IPS DF 6.9 (cell line): ENCODE measurements around the gene SERPIND1.
"Not testable (repeated sequence)": the region's sequence is repeated elsewhere in the genome, so short reads cannot be mapped to it uniquely, and the experiment has no call there.

ENCODE experiments used
- DNase-seq: peaks from one replicate; pipeline ENCODE4 v3.0.0-alpha.2; 2013; ENCODE audit warnings: low read depth, low spot score
- H3K27ac ChIP-seq: one replicate; pipeline ENCODE4 v1.5.1; 2013; ENCODE audit warnings: low read length, control low read depth
- H3K27me3 ChIP-seq: 2 replicates; pipeline ENCODE4 v1.6.1; 2013; ENCODE audit warnings: mild to moderate bottlenecking, low read length; ENCODE audit not compliant: control insufficient read depth, insufficient read depth
- H3K36me3 ChIP-seq: 2 replicates; pipeline ENCODE4 v1.6.1; 2013; ENCODE audit warnings: low read length; ENCODE audit not compliant: control insufficient read depth, insufficient read depth
- H3K4me1 ChIP-seq: 2 replicates; pipeline ENCODE4 v1.6.1; 2013; ENCODE audit warnings: low read length; ENCODE audit not compliant: control insufficient read depth, insufficient read depth
- H3K4me3 ChIP-seq: 2 replicates; pipeline ENCODE4 v1.5.1; 2013; ENCODE audit warnings: mild to moderate bottlenecking, low read length
- H3K9me3 ChIP-seq: 2 replicates; pipeline ENCODE4 v1.6.1; 2013; ENCODE audit warnings: low read length, inconsistent platforms; ENCODE audit not compliant: control insufficient read depth, insufficient read depth
- WGBS: extraction: QIAGEN DNeasy Blood & Tissue Kit; methylation state at CpG from one replicate; pipeline ENCODE4 v1.1.7; 2013; ENCODE audit warnings: mixed read lengths, missing lambda C conversion rate; ENCODE audit not compliant: insufficient read length, insufficient coverage; 5-methylcytosine and 5-hydroxymethylcytosine counted together

The SERPIND1 gene

DNA sequence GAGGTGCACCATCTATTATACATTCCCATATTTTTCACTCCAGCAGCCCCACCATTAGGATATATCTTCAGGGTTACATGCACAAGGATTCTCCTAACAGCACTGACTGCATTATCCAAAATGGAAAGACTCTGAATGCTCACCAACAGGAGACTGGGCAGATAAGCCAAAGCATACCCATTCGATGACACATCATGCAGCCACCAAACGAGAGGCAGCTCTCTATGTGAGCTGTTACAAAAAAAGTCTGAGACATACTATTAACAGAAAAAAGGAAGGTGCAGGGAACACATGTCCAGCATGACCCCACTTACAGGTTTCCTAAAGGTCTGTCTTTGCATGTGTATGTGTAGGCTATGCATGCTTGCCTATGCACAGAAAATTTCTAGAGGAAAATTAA is 12.4 kb upstream of the SERPIND1 start:
- DNase-seq: no peak
- no peaks in the 10 kb centered on the region for H3K27me3 ChIP-seq
- H3K36me3 ChIP-seq: no peaks in the 10 kb centered on the region
- no CpG with 5 or more reads among the region's 2 CpGs for WGBS
- H3K4me1 ChIP-seq: no peaks in the 10 kb centered on the region
- no peaks in the 10 kb centered on the region for H3K9me3 ChIP-seq
- no peak overlapping the region for H3K4me3 ChIP-seq
- H3K27ac ChIP-seq: no peak overlapping the region

DNA sequence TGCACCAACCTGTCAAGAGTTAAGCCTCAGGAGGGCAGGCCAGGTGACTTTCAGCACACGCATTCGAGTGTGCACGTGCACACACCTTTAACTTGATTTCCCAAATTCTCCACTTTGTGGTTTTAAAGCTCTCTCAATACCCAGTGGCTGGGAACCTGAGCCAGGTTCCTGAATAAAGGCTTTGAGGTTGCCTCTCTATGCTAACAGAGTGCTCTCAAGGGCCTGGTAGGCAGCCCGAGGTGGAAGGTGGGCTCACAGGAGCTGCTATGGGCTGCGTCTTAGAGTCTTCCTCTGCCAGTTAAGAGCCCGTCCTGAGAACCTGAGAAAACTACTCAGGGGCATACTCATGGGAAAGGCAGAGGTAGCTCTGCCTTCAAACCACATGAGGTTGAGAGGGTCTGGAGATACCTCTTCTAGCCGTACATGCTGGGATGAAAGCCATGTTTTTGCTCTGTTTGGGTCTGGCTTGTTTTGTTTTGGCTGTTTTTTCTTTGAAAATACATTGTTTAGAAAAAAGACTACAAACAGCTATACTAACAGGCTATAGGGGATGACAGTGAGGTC is 11.6 kb upstream of the SERPIND1 start:
- no peak for DNase-seq
- no peak overlapping the region for H3K4me3 ChIP-seq
- no peak overlapping the region for H3K27ac ChIP-seq
- H3K36me3 ChIP-seq: no peaks in the 10 kb centered on the region
- no CpG with 5 or more reads among the region's 7 CpGs for WGBS
- no peaks in the 10 kb centered on the region for H3K4me1 ChIP-seq
- H3K27me3 ChIP-seq: no peaks in the 10 kb centered on the region
- H3K9me3 ChIP-seq: no peaks in the 10 kb centered on the region

DNA sequence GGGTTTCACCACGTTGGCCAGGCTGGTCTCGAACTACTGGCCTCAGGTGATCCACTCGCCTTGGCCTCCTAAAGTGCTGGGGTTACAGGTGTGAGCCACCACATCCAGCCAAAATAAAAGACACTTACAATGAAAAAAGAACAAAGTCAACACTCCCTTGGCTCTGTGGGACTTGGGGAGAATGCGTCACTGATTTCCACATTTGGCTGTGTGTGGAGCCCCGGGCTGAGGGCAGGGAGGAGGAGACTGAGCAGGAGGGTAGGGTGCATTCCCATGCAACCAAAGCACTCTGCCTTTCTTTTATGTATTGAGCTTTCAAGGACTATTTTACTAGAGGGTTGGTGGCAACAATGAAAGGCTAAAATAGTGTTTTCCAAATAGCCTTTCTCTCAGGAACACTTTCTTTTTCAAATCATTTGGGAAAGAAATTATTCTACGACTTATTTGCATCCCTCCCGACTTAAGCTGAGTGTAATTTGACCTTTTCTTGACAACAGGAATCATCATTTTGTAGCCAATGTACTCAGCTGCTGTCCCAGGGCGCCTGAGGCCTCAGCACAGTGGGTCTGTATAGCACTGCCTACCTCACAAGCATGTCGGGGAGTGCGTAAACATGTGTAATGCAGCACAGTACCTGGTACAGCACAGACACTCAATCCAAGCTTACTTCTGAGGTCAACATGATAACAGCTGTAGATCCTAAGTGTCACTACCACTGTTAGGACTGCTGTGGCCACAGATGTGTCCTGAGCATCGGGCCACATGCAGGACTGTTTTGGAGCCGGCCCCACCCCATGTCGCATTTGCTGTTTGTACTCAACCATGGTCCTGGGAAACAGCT is 10.1 kb upstream of the SERPIND1 start:
- DNase-seq: no peak
- no CpG with 5 or more reads among the region's 13 CpGs for WGBS

DNA sequence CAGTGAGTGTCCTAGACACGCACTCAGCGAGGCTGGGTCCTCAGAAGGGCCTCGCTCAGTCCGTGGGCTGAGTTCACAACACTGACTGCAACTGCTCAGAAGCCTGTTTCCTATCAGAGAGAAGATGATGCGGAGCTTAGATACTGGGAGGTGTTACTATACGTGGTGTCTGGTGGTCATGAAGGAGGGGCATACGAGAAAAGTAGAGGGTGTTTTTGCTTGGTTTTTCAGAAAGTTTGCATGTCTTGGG is 9.5 kb upstream of the SERPIND1 start:
- Histone ChIP-seq H3K4me3 (no peak overlapping the region), H3K9me3 (no peaks in the 10 kb centered on the region), H3K27ac (no peak overlapping the region), H3K27me3 (no peaks in the 10 kb centered on the region), H3K36me3 (no peaks in the 10 kb centered on the region), H3K4me1 (no peaks in the 10 kb centered on the region)
- DNase-seq: no peak
- no CpG with 5 or more reads among the region's 7 CpGs for WGBS

More for the DNA sequence above, 10.1 kb upstream of the SERPIND1 start:
- Histone ChIP-seq H3K4me1 (no peaks in the 10 kb centered on the region), H3K36me3 (no peaks in the 10 kb centered on the region), H3K27ac (no peak overlapping the region), H3K27me3 (no peaks in the 10 kb centered on the region), H3K4me3 (no peak overlapping the region), H3K9me3 (no peaks in the 10 kb centered on the region)

DNA sequence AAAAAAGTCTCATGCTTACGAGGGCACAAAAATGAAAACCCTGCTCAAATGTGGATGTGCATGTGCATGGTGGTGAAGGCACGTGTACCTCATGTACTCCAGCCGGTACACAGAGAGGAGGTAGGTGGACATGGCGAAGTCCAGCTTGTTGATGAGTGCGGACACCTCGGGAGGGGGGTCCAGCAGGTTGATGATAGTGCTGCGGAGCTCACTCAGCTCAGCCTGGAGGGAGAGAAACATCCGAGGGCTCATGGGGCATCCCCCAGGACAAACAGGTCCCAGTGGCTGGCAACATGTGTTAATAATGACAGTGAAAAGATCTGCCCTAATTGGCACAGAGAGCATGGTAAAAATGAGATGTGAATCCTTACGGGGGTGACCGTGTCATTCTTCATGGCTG is 9.2 kb upstream of the SERPIND1 start:
- no CpG with 5 or more reads among the region's 10 CpGs for WGBS
- Histone ChIP-seq H3K27ac (no peak overlapping the region), H3K4me1 (no peaks in the 10 kb centered on the region), H3K27me3 (no peaks in the 10 kb centered on the region), H3K9me3 (no peaks in the 10 kb centered on the region), H3K36me3 (no peaks in the 10 kb centered on the region), H3K4me3 (no peak overlapping the region)
- no peak for DNase-seq

DNA sequence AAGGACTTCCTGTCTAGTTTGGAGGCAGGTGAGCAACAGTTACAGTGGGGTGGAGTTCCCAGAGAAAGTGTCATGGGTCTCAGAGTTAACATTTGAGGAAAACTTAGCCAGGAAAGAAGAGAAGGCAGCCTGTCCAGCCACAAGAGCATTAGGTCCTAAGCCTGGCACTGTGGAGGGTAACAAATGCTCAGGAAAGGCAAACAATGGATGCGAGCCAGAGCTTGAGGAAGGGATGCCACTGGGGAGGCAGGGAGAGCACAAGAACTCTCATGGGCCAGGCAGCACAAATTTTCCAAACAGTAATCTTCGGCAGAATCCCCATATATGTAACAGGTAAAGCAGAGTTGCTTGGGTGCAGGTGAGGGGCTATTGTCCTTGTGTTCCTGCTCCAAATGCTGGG is 8.0 kb upstream of the SERPIND1 start:
- Histone ChIP-seq H3K4me1 (no peaks in the 10 kb centered on the region), H3K27ac (no peak overlapping the region), H3K36me3 (no peaks in the 10 kb centered on the region), H3K27me3 (no peaks in the 10 kb centered on the region), H3K9me3 (no peaks in the 10 kb centered on the region), H3K4me3 (no peak overlapping the region)
- WGBS: no CpG with 5 or more reads among the region's 2 CpGs
- DNase-seq: no peak

DNA sequence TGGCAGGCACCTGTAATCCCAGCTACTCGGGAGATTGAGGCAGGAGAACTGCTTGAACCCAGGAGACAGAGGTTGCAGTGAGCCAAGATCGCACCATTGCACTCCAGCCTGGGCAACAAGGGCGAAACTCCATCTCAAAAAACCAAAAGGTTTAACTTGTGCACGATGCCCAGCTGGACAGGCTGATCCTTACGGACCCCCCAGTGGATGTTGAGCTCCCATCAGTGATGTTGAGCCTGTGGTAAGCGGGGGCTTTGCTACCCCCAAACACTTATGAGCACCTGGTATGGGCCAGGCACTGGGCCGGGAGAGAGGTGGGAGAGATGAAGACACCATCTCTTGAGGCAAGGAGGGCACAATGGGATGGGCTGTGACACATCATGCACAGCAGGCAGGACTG is 7.4 kb upstream of the SERPIND1 start:
- WGBS: no CpG with 5 or more reads among the region's 7 CpGs
- Histone ChIP-seq H3K4me1 (no peaks in the 10 kb centered on the region), H3K27me3 (no peaks in the 10 kb centered on the region), H3K27ac (no peak overlapping the region), H3K36me3 (no peaks in the 10 kb centered on the region), H3K9me3 (no peaks in the 10 kb centered on the region), H3K4me3 (no peak overlapping the region)
- DNase-seq: no peak

DNA sequence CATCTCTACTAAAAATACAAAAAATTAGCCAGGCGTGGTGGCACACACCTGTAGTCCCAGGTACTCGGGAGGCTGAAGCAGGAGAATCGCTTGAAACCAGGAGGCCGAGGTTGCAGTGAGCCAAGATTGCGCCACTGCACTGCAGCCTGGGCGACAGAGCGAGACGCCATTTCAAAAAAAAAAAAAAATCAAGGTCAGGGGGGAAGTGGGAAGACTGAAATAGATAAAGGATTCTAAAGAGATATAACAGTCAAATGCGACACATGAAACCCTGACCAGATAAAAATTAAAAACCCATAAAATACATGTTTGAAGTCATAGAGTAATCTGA is 4.5 kb upstream of the SERPIND1 start:
- H3K27me3 ChIP-seq, H3K4me1 ChIP-seq, H3K4me3 ChIP-seq, H3K9me3 ChIP-seq, H3K27ac ChIP-seq, DNase-seq, H3K36me3 ChIP-seq: not testable (repeated sequence)
- WGBS: no CpG with 5 or more reads among the region's 9 CpGs

DNA sequence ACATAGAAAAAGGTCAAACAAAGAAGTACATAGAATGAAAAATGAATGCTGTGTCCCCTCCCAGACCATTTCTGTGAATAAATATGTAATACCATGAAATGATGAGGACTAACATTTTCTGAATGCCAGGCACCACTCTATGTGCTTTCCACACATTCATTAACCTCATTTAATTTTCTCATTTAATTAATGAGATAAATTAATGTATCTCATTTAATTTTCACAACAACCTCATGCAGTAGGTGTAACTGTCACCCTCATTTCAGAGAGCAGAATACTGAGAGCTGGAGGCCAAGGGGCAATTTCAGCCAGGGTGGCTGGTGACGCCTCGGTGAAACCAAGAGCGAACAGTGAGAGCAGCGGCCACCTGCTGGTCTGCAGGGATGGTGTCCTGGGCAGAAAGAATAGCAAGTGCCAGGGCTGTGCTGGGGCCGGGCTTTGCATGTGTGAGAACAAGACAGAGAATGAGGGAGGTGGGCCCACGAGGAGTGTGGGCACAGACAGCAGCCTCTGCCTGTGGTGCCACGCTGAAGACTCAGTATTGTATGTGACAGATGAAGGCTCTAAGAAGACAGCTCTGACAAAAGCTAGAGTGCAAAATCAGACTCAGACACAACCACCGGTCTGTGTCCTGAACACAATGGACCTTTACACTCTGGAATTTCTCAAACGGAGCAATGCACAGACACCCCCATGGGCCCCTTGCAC is 1.8 kb upstream of the SERPIND1 start:
- no peak overlapping the region for H3K4me3 ChIP-seq
- no peaks in the 10 kb centered on the region for H3K27me3 ChIP-seq
- DNase-seq: no peak
- no peak overlapping the region for H3K27ac ChIP-seq
- no peaks in the 10 kb centered on the region for H3K9me3 ChIP-seq
- no peaks in the 10 kb centered on the region for H3K4me1 ChIP-seq
- WGBS: no CpG with 5 or more reads among the region's 9 CpGs
- H3K36me3 ChIP-seq: no peaks in the 10 kb centered on the region

DNA sequence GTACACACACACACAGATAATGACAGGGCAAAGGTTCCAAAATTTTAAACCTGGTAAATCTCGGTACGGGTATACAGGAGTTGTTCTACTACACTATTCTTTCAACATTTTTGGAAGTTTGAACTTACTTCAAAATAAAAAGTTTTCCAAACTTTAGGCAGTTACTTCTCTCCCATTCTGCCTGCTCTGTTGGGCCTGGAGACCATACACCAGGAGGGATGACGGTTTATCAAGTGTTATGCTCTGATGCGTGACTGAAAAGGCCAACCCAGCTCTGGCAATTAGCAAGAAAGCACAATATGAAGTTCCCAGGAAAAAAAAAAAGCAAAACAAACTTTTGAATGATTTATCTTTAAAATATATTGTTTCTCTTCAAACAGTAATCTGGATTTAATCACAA is 969 bp downstream of the SERPIND1 start:
- DNase-seq: no peak
- WGBS: no CpG with 5 or more reads among the region's 4 CpGs
- no peaks in the 10 kb centered on the region for H3K9me3 ChIP-seq
- no peaks in the 10 kb centered on the region for H3K36me3 ChIP-seq
- H3K4me3 ChIP-seq: no peak overlapping the region
- no peaks in the 10 kb centered on the region for H3K4me1 ChIP-seq
- no peak overlapping the region for H3K27ac ChIP-seq
- H3K27me3 ChIP-seq: no peaks in the 10 kb centered on the region
